Mesenteric fat pad (tissue), 1 donor: Measurements from ENCODE around the gene EIF2AK2. TPM values are rescaled to one million over a fixed set of nuclear protein-coding genes. Genes with fewer than 3 reads are reported as not detected.

Source experiments
- DNase-seq: peaks from one replicate; pipeline ENCODE4 v3.0.0-alpha.2; 2020; ENCODE audit warnings: low spot score
- total RNA-seq: library from RNA; stranded (reverse); fragmentation: NEBNext Ultra II Directional; extraction: Animal tissue kit (Norgen Biotek cat#: 25700); gene quantifications from one replicate; pipeline ENCODE4 v1.2.1, GENCODE V29; 2021
- donor health status: DM: yes; HTN: yes; CAD: no.

Gene EIF2AK2
- total RNA-seq, 1 donor from 2014 or later = 56.2 TPM

GRCh38 chr2:37173741-37174140 lies 17.0 kb upstream of the EIF2AK2 start:
- no peak for DNase-seq

- DNase-seq = no peak
These were observed 14.8 kb upstream of the EIF2AK2 start for GRCh38 chr2:37171624-37171950.

GRCh38 chr2:37168217-37168981 lies 11.6 kb upstream of the EIF2AK2 start:
- no peak for DNase-seq

GRCh38 chr2:37167636-37168180 lies 10.9 kb upstream of the EIF2AK2 start:
- no peak for DNase-seq

- DNase-seq = no peak
These were observed 8.0 kb upstream of the EIF2AK2 start for GRCh38 chr2:37164757-37165156.

- DNase-seq = no peak
These were observed 516 bp downstream of the EIF2AK2 start for GRCh38 chr2:37156071-37156856.

- no peak for DNase-seq
These were observed 2.0 kb downstream of the EIF2AK2 start for GRCh38 chr2:37154785-37155184.

GRCh38 chr2:37153224-37153623 lies 3.6 kb downstream of the EIF2AK2 start:
- DNase-seq = no peak

- DNase-seq = no peak
These were observed 7.0 kb downstream of the EIF2AK2 start for GRCh38 chr2:37149626-37150322.

GRCh38 chr2:37148325-37148724 lies 8.5 kb downstream of the EIF2AK2 start:
- no peak for DNase-seq

GRCh38 chr2:37146062-37146461 lies 10.7 kb downstream of the EIF2AK2 start:
- DNase-seq = no peak

- DNase-seq = no peak
These were observed 12.8 kb downstream of the EIF2AK2 start for GRCh38 chr2:37143974-37144373.

- DNase-seq = no peak
These were observed 14.2 kb downstream of the EIF2AK2 start for GRCh38 chr2:37142546-37142945.

GRCh38 chr2:37132914-37133313 lies 23.9 kb downstream of the EIF2AK2 start:
- no peak for DNase-seq

- DNase-seq = no peak
These were observed 31.4 kb downstream of the EIF2AK2 start for GRCh38 chr2:37125416-37125815.

- DNase-seq = no peak
These were observed 37.6 kb downstream of the EIF2AK2 start for GRCh38 chr2:37119157-37119556.

- DNase-seq = no peak
These were observed 39.2 kb downstream of the EIF2AK2 start for GRCh38 chr2:37117566-37117965.

- DNase-seq = no peak
These were observed 44.8 kb downstream of the EIF2AK2 start for GRCh38 chr2:37111958-37112357.

- no peak for DNase-seq
These were observed 46.2 kb downstream of the EIF2AK2 start for GRCh38 chr2:37110306-37111212.

GRCh38 chr2:37109523-37109922 lies 47.3 kb downstream of the EIF2AK2 start:
- no peak for DNase-seq

- DNase-seq = no peak
These were observed 51.6 kb downstream of the EIF2AK2 start for GRCh38 chr2:37105150-37105549.
